GM12878 (cell line): ENCODE data around the gene MRPS25. TPM values are rescaled to one million over a fixed set of nuclear protein-coding genes. Genes with fewer than 3 reads are reported as not detected.

ENCODE experiments used
- ATAC-seq: fragments of 200-7000 bp; cut with Tn5 transposase; 3 replicates; pipeline ENCODE4 v1.9.1; 2020; ENCODE audit warnings: mild to moderate bottlenecking, moderate library complexity
- BruUV-seq: library from RNA; stranded (reverse); fragments of 400-500 nt; replicated peaks from 2 replicates; lab custom pipeline; 2021; lab: Mats Ljungman, UMichigan
- CTCF ChIA-PET: fragments of 300-600 bp; sonication (Branson Sonifier 250); formaldehyde crosslinking; extraction: SDS; loops from one replicate; lab custom pipeline; 2021; ENCODE audit warnings: inconsistent platforms; lab: Yijun Ruan, JAX
- POLR2A ChIA-PET: fragments of 350-600 bp; formaldehyde crosslinking; extraction: SDS; loops from one replicate; lab custom pipeline; 2021; ENCODE audit warnings: inconsistent platforms; lab: Charles Lee
- RAD21 ChIA-PET: fragments of 300-600 bp; sonication (Branson Sonifier 250); formaldehyde crosslinking; loops from one replicate; lab custom pipeline; 2023; ENCODE audit warnings: antibody characterized with exemption; ENCODE audit not compliant: unreplicated experiment; lab: Charles Lee
- SMC1A ChIA-PET: fragments of 300-600 bp; sonication (Branson Sonifier 250); formaldehyde crosslinking; loops from one replicate; lab custom pipeline; 2023; ENCODE audit not compliant: unreplicated experiment, uncharacterized antibody; lab: Charles Lee
- DNase-seq: peaks from one replicate; pipeline ENCODE4 v3.0.0-alpha.2; 2011; ENCODE audit warnings: low read depth, low spot score
- FAIRE-seq: peaks from 3 replicates; lab custom pipeline; 2011; peaks lifted over from hg19 to GRCh38; lab: Jason Lieb, UNC
- H2AFZ ChIP-seq: 2 replicates; pipeline ENCODE4 v1.6.0; 2011; ENCODE audit warnings: low read depth, low read length, control low read depth; ENCODE audit not compliant: control insufficient read depth
- H3K27ac ChIP-seq: 2 replicates; pipeline ENCODE4 v1.5.1; 2011; ENCODE audit warnings: control low read depth; ENCODE audit not compliant: control insufficient read depth, insufficient read depth
- H3K27me3 ChIP-seq, 2 experiments: replicated peaks in 1 of 2; 2 replicates each; pipeline versions ENCODE4 v1.6.0 to v1.6.1; 2011; ENCODE audit warnings: low read length in 1 of 2; ENCODE audit not compliant: control insufficient read depth in 2 of 2, insufficient read depth in 2 of 2
- H3K36me3 ChIP-seq, 2 experiments: 2 replicates each; pipeline ENCODE4 v1.5.1; 2011; ENCODE audit warnings: low read length in 1 of 2; ENCODE audit not compliant: control insufficient read depth in 2 of 2, insufficient read depth in 2 of 2
- H3K4me1 ChIP-seq: 2 replicates; pipeline ENCODE4 v1.6.1; 2011; ENCODE audit warnings: mild to moderate bottlenecking, low read length, moderate library complexity, mixed read lengths; ENCODE audit not compliant: control insufficient read depth, insufficient read depth
- H3K4me2 ChIP-seq: 2 replicates; pipeline ENCODE4 v1.6.0; 2011; ENCODE audit warnings: control low read depth; ENCODE audit not compliant: control insufficient read depth, insufficient read depth
- H3K4me3 ChIP-seq: fragments of 200-600 bp; sonication (generic); 2 replicates; pipeline ENCODE4 v1.5.1; 2016
- H3K79me2 ChIP-seq: 2 replicates; pipeline ENCODE4 v1.6.0; 2011; ENCODE audit warnings: low read length; ENCODE audit not compliant: control insufficient read depth, insufficient read depth
- H3K9ac ChIP-seq: 2 replicates; pipeline ENCODE4 v1.8.0; 2011; ENCODE audit warnings: low read length, control low read depth, mixed read lengths; ENCODE audit not compliant: control insufficient read depth, insufficient read depth
- H3K9me3 ChIP-seq: replicated peaks from 3 replicates; pipeline ENCODE4 v1.5.1; 2011; ENCODE audit warnings: mild to moderate bottlenecking, low read length; ENCODE audit not compliant: control insufficient read depth, insufficient read depth
- H4K20me1 ChIP-seq: 2 replicates; pipeline ENCODE4 v1.6.0; 2011; ENCODE audit not compliant: control insufficient read depth, insufficient read depth
- CHD2 ChIP-seq: IDR thresholded peaks from 2 replicates; pipeline ENCODE4 v1.6.1; 2011; ENCODE audit warnings: low read depth, low read length, improper control_type of control experiment, borderline replicate concordance
- ETV6 ChIP-seq, 2 experiments: fragments of 450-650 bp in 1 of 2; IDR thresholded peaks in 1 of 2; conservative IDR thresholded peaks in 1 of 2; 2 replicates each; pipeline ENCODE4 v1.6.1; 2014; ENCODE audit warnings: antibody characterized with exemption in 1 of 2, borderline replicate concordance in 1 of 2, low read depth in 1 of 2, mild to moderate bottlenecking in 1 of 2, moderate library complexity in 1 of 2
- KAT2A ChIP-seq: conservative IDR thresholded peaks from 2 replicates; pipeline ENCODE4 v1.6.1; 2011; ENCODE audit warnings: low read depth, low read length; ENCODE audit not compliant: control insufficient read depth
- MEF2A ChIP-seq: IDR thresholded peaks from 2 replicates; pipeline ENCODE4 v1.6.1; 2011; ENCODE audit warnings: low read depth, mild to moderate bottlenecking, low read length, moderate library complexity; ENCODE audit not compliant: insufficient read depth
- NFYB ChIP-seq: IDR thresholded peaks from 2 replicates; pipeline ENCODE4 v1.6.1; 2011; ENCODE audit warnings: low read depth, mild to moderate bottlenecking, low read length, improper control_type of control experiment, moderate library complexity; ENCODE audit not compliant: insufficient read depth
- POU2F2 ChIP-seq: IDR thresholded peaks from 3 replicates; pipeline ENCODE4 v1.6.1; 2011; ENCODE audit warnings: low read depth, mild to moderate bottlenecking, low read length, borderline replicate concordance
- RELA ChIP-seq: fragments of 450-650 bp; IDR thresholded peaks from 2 replicates; pipeline ENCODE4 v1.8.0; 2014; ENCODE audit warnings: borderline replicate concordance; ENCODE audit not compliant: partially characterized antibody
- SMAD5 ChIP-seq: IDR thresholded peaks from 2 replicates; pipeline ENCODE4 v1.6.1; 2016; ENCODE audit warnings: antibody characterized with exemption, low read depth
- STAT3 ChIP-seq: IDR thresholded peaks from 2 replicates; pipeline ENCODE4 v1.6.1; 2011; ENCODE audit warnings: low read depth, low read length, improper control_type of control experiment
- TCF7 ChIP-seq: IDR thresholded peaks from 2 replicates; pipeline ENCODE4 v1.6.1; 2014; ENCODE audit warnings: antibody characterized with exemption, borderline replicate concordance
- ZNF24 ChIP-seq: fragments of 450-650 bp; IDR thresholded peaks from 2 replicates; pipeline ENCODE4 v1.6.1; 2017; ENCODE audit warnings: antibody characterized with exemption, mild to moderate bottlenecking
- ZNF384 ChIP-seq: IDR thresholded peaks from 2 replicates; pipeline ENCODE4 v1.6.1; 2012; ENCODE audit warnings: low read depth, mild to moderate bottlenecking, low read length, improper control_type of control experiment, borderline replicate concordance
- ZNF622 ChIP-seq: fragments of 450-650 bp; IDR thresholded peaks from 2 replicates; pipeline ENCODE4 v1.6.1; 2017; ENCODE audit warnings: mild to moderate bottlenecking, inconsistent platforms
- WGBS: methylation state at CpG from one replicate; pipeline ENCODE4 v1.1.6; 2016; ENCODE audit warnings: low lambda C conversion rate; ENCODE audit not compliant: insufficient replicate concordance, insufficient coverage; ENCODE audit errors: missing lambda C conversion rate; 5-methylcytosine and 5-hydroxymethylcytosine counted together
- in situ Hi-C: fragments of 300-500 bp; cut with MboI; formaldehyde crosslinking; loops from 9 replicates; pipeline ENCODE4 v1.14.3; 2018; ENCODE audit warnings: mixed read lengths
- intact Hi-C: fragments of 100-400 bp; cut with micrococcal nuclease; formaldehyde crosslinking; loops from one replicate; pipeline ENCODE4 v1.14.2; 2022; ENCODE audit not compliant: unreplicated experiment
- polyA plus RNA-seq, 11 experiments: library from polyadenylated mRNA; depleted of rRNA in 4 of 11; unstranded in 6 of 11; stranded (reverse) in 5 of 11; fragments of >200 nt; fragmentation: Nextera tagmentation in 4 of 11; fragmentation: Illumina TruSeq in 1 of 11; extraction: Ambion mirVana in 4 of 11; extraction: Trizol in 1 of 11; gene quantifications; 1 replicate in 1 of 11; 2 replicates in 10 of 11; pipeline versions ENCODE4 v1.2.1 to v1.2.3, GENCODE V29; 2011 to 2016; ENCODE audit warnings: inconsistent platforms in 2 of 11, missing spikeins in 2 of 11, low read depth in 1 of 11
- total RNA-seq, 4 experiments: library from RNA; depleted of rRNA in 3 of 4; stranded (reverse); fragments of >200 nt in 3 of 4; fragmentation: Illumina TruSeq in 1 of 4; extraction: Trizol in 1 of 4; gene quantifications; 2 replicates each; pipeline versions ENCODE4 v1.2.1 to v1.2.3, GENCODE V29; 2013 to 2021
- TF ChIP-seq, protein P1 (sequence below), 3 experiments: IDR thresholded peaks in 2 of 3; conservative IDR thresholded peaks in 1 of 3; 2 replicates each; pipeline ENCODE4 v1.5.1; 2011; ENCODE audit warnings: low read depth in 3 of 3, low read length in 3 of 3, mild to moderate bottlenecking in 3 of 3, control low read depth in 2 of 3, moderate library complexity in 2 of 3, inconsistent platforms in 1 of 3, mixed read lengths in 1 of 3; ENCODE audit not compliant: control insufficient read depth in 2 of 3, insufficient read depth in 1 of 3; ENCODE audit errors: extremely low read depth in 1 of 3
- TF ChIP-seq, protein P2 (sequence below): fragments of 450-650 bp; IDR thresholded peaks from 2 replicates; pipeline ENCODE4 v1.6.1; 2017; ENCODE audit warnings: antibody characterized with exemption, mild to moderate bottlenecking, moderate library complexity
- TF ChIP-seq, protein P3 (sequence below): fragments of 150-350 bp; IDR thresholded peaks from 2 replicates; pipeline ENCODE4 v1.6.1; 2014; ENCODE audit warnings: mild to moderate bottlenecking, low read depth, low read length

The MRPS25 gene
- total and polyA plus RNA-seq, 10 of the 15 experiments (the other 5 are each of a cell fraction or from before 2014, with no cell fraction given): 17.0 to 114 (median 62.2) TPM

DNA sequence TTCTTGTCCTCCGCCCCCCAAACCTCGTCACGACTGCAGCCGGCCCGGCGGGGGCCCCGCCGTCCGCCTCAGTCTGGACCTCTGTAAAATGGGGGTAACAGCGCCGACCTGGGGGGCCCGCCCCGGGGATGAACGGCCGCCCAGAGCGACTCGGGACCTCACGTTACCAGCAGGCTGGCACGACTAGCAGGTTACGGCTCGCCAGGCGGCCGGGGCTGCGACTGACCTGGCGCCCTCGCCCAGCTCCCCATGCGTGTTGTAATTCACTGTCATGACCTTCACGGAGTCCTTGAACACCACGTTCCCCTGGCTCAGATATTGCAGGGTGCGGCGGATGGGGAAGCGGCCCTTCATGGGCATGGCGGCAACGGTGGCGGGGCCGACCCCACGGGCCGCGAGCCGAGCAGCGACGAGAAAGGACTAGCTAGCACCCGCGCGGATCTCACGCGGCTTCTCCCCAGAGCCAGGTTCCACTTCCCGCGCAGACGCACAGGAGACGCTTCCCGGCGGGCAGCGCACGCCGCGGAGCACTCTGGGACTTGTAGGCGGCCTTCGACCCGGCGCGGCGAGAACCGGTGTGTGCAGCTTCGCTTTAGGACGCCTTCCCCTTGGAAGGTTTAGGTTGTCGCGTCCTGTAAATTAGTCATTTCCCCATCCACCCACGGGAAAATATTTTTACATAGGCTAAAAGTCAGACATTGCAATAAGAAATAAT, at the start of gene MRPS25 (continued):
- TF ChIP-seq NFYB (no peak), RELA (peak; percentile 4), MEF2A (no peak), ZNF622 (no peak), ZNF384 (no peak), TCF7 (no peak), CHD2 (peak; percentile 95), POU2F2 (peak; percentile 85), SMAD5 (peak; percentile 95), ZNF24 (no peak)
- TF ChIP-seq, protein P1, sequence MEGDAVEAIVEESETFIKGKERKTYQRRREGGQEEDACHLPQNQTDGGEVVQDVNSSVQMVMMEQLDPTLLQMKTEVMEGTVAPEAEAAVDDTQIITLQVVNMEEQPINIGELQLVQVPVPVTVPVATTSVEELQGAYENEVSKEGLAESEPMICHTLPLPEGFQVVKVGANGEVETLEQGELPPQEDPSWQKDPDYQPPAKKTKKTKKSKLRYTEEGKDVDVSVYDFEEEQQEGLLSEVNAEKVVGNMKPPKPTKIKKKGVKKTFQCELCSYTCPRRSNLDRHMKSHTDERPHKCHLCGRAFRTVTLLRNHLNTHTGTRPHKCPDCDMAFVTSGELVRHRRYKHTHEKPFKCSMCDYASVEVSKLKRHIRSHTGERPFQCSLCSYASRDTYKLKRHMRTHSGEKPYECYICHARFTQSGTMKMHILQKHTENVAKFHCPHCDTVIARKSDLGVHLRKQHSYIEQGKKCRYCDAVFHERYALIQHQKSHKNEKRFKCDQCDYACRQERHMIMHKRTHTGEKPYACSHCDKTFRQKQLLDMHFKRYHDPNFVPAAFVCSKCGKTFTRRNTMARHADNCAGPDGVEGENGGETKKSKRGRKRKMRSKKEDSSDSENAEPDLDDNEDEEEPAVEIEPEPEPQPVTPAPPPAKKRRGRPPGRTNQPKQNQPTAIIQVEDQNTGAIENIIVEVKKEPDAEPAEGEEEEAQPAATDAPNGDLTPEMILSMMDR (IDR thresholded peaks at IDR 0.05 in 2 of 3, conservative IDR thresholded peaks at IDR 0.05 in 1 of 3; ENCODE audit: control insufficient read depth in 2 of 3, extremely low read depth in 1 of 3, insufficient read depth in 1 of 3, low read depth in 3 of 3, low read length in 3 of 3): no peak

DNA sequence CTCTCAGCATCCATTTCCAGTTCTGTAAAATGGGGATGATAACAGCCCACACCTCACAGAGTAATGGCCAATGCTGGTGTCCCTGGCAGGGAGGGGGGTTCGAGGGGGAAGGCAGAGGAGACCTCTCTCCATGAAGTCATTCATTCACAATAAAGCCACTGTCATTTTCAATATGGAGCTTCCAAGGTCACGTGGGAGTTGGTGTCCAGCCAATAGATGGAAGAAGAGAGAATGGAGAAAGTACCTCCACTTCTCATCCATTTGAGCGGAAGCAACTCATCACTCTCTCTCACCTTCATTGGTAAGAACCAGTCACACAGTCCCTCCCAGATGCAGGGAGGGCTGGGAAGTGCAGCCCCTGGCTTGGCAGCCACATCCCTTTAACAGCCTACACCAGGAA, 48.8 kb upstream of the MRPS25 start:
- ChIA-PET POLR2A (no interaction called here), SMC1A (interaction anchor here (0.6 kb wide), 1 partner anchor 315 kb away, joined by 3 read pairs; no protein-coding TSS in a partner anchor), CTCF (interaction anchor here (2.1 to 2.6 kb wide), 2 partner anchors 9 to 86 kb away, joined by 7 to 9 read pairs; no protein-coding TSS in a partner anchor), RAD21 (interaction anchor here (1.2 kb wide), 1 partner anchor 291 kb away, joined by 4 read pairs; no protein-coding TSS in a partner anchor)
- Histone ChIP-seq H2AFZ (no peak overlapping the region), H3K4me2 (no peak overlapping the region), H3K36me3 (no peaks in the 10 kb centered on the region), H3K4me1 (no peaks in the 10 kb centered on the region), H3K4me3 (no peak overlapping the region), H3K79me2 (no peaks in the 10 kb centered on the region), H3K27me3 (no peaks in the 10 kb centered on the region; a peak in 1 of 4 replicates), H4K20me1 (no peaks in the 10 kb centered on the region), H3K9ac (no peak overlapping the region), H3K27ac (no peak overlapping the region), H3K9me3 (no peaks in the 10 kb centered on the region)
- no peak for DNase-seq
- no peak for ATAC-seq
- 33% methylated on average over 3 of the region's 3 CpGs for WGBS
- intact Hi-C loops: no loop called here
- in situ Hi-C loops: no loop called here
- no peak for FAIRE-seq
- no TSS peak for BruUV-seq
- TF ChIP-seq, protein P2, sequence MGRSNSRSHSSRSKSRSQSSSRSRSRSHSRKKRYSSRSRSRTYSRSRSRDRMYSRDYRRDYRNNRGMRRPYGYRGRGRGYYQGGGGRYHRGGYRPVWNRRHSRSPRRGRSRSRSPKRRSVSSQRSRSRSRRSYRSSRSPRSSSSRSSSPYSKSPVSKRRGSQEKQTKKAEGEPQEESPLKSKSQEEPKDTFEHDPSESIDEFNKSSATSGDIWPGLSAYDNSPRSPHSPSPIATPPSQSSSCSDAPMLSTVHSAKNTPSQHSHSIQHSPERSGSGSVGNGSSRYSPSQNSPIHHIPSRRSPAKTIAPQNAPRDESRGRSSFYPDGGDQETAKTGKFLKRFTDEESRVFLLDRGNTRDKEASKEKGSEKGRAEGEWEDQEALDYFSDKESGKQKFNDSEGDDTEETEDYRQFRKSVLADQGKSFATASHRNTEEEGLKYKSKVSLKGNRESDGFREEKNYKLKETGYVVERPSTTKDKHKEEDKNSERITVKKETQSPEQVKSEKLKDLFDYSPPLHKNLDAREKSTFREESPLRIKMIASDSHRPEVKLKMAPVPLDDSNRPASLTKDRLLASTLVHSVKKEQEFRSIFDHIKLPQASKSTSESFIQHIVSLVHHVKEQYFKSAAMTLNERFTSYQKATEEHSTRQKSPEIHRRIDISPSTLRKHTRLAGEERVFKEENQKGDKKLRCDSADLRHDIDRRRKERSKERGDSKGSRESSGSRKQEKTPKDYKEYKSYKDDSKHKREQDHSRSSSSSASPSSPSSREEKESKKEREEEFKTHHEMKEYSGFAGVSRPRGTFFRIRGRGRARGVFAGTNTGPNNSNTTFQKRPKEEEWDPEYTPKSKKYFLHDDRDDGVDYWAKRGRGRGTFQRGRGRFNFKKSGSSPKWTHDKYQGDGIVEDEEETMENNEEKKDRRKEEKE: no peak
- TF ChIP-seq ETV6 (conservative IDR thresholded peaks at IDR 0.05 in 1 of 2, IDR thresholded peaks at IDR 0.05 in 1 of 2; ENCODE audit: borderline replicate concordance in 1 of 2, low read depth in 1 of 2) (no peak), KAT2A (no peak), STAT3 (no peak)
- TF ChIP-seq, protein P3, sequence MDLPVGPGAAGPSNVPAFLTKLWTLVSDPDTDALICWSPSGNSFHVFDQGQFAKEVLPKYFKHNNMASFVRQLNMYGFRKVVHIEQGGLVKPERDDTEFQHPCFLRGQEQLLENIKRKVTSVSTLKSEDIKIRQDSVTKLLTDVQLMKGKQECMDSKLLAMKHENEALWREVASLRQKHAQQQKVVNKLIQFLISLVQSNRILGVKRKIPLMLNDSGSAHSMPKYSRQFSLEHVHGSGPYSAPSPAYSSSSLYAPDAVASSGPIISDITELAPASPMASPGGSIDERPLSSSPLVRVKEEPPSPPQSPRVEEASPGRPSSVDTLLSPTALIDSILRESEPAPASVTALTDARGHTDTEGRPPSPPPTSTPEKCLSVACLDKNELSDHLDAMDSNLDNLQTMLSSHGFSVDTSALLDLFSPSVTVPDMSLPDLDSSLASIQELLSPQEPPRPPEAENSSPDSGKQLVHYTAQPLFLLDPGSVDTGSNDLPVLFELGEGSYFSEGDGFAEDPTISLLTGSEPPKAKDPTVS: no peak
